ENCODE measurements around the gene NEXN.

DNA sequence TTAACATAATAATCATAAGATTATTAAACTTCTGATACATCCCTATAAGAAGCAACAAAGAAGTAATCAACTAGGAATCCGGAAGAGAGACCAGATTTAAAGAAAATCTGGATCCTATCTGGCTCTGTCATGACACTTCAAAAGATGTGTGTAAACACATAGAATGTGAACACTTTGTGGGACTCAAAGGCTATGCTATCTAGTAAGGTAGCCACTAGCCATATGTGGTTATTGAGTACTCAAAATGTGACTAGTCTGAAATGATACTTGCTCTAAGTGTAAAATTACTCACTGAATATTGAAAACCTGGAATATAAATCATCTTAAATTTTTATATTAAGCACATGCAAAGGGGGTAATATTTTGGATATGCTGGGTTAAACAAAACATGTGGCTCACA is 81.8 kb downstream of the NEXN start:
- no peak for TF ChIP-seq POLR2AphosphoS5 (IDR thresholded peaks at IDR 0.05)
- TF ChIP-seq, protein P1, sequence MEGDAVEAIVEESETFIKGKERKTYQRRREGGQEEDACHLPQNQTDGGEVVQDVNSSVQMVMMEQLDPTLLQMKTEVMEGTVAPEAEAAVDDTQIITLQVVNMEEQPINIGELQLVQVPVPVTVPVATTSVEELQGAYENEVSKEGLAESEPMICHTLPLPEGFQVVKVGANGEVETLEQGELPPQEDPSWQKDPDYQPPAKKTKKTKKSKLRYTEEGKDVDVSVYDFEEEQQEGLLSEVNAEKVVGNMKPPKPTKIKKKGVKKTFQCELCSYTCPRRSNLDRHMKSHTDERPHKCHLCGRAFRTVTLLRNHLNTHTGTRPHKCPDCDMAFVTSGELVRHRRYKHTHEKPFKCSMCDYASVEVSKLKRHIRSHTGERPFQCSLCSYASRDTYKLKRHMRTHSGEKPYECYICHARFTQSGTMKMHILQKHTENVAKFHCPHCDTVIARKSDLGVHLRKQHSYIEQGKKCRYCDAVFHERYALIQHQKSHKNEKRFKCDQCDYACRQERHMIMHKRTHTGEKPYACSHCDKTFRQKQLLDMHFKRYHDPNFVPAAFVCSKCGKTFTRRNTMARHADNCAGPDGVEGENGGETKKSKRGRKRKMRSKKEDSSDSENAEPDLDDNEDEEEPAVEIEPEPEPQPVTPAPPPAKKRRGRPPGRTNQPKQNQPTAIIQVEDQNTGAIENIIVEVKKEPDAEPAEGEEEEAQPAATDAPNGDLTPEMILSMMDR (IDR thresholded peaks at IDR 0.05): no peak
- no peak for TF ChIP-seq EP300 (IDR thresholded peaks at IDR 0.05)
- TF ChIP-seq POLR2A (IDR thresholded peaks at IDR 0.05): no peak
